HEK293T (cell line): ENCODE results near the gene DCAF5.

Experiments used
- ARNT ChIP-seq: fragments of 450-650 bp; IDR thresholded peaks from 2 replicates; pipeline ENCODE4 v1.6.1; 2017; ENCODE audit warnings: mild to moderate bottlenecking
- ELF4 ChIP-seq: fragments of 450-650 bp; IDR thresholded peaks from 2 replicates; pipeline ENCODE4 v1.6.1; 2017; ENCODE audit warnings: antibody characterized with exemption
- FOXA1 ChIP-seq: fragments of 450-650 bp; IDR thresholded peaks from 2 replicates; pipeline ENCODE4 v1.6.1; 2016; ENCODE audit warnings: mild to moderate bottlenecking
- FOXM1 ChIP-seq: fragments of 450-650 bp; IDR thresholded peaks from 2 replicates; pipeline ENCODE4 v1.6.1; 2017; ENCODE audit warnings: mild to moderate bottlenecking, borderline replicate concordance
- HDGF ChIP-seq: fragments of 450-650 bp; IDR thresholded peaks from 2 replicates; pipeline ENCODE4 v1.6.1; 2017; ENCODE audit warnings: antibody characterized with exemption, borderline replicate concordance
- LEF1 ChIP-seq: fragments of 450-650 bp; IDR thresholded peaks from 2 replicates; pipeline ENCODE4 v1.6.1; 2017; ENCODE audit warnings: mild to moderate bottlenecking, borderline replicate concordance
- NFRKB ChIP-seq: fragments of 450-650 bp; IDR thresholded peaks from 2 replicates; pipeline ENCODE4 v1.6.1; 2016; ENCODE audit warnings: mild to moderate bottlenecking, moderate library complexity
- SP1 ChIP-seq: fragments of 450-650 bp; IDR thresholded peaks from 2 replicates; pipeline ENCODE4 v1.6.1; 2017
- TARDBP ChIP-seq: fragments of 450-650 bp; IDR thresholded peaks from 2 replicates; pipeline ENCODE4 v1.6.1; 2016

- no peak for TF ChIP-seq SP1
- TF ChIP-seq TARDBP, result no peak
- no peak for TF ChIP-seq FOXM1
- no peak for TF ChIP-seq ARNT
- TF ChIP-seq FOXA1, result no peak
- no peak for TF ChIP-seq ELF4
- no peak for TF ChIP-seq NFRKB
- no peak for TF ChIP-seq LEF1
- TF ChIP-seq HDGF, result no peak
These were observed 10.8 kb downstream of the DCAF5 start for GRCh38 chr14:69142101-69142500.
